Trophoblast cell (in vitro differentiated cells and primary cell): Measurements from ENCODE around the gene ASTN2.

Experiments used
- DNase-seq, 2 donors: peaks; one replicate each; pipeline ENCODE4 v3.0.0-alpha.2; 2016
- H2AFZ ChIP-seq: 2 replicates; pipeline ENCODE4 v1.6.1; 2013; ENCODE audit warnings: low read length, moderate library complexity, mild to moderate bottlenecking; ENCODE audit not compliant: insufficient read depth, poor library complexity
- H2AK5ac ChIP-seq: 2 replicates; pipeline ENCODE4 v1.6.1; 2013; ENCODE audit warnings: mild to moderate bottlenecking, low read length
- H2BK120ac ChIP-seq: 2 replicates; pipeline ENCODE4 v1.6.1; 2013; ENCODE audit warnings: low read length, mild to moderate bottlenecking, moderate library complexity; ENCODE audit not compliant: insufficient read depth, poor library complexity
- H2BK12ac ChIP-seq: 2 replicates; pipeline ENCODE4 v1.6.1; 2013; ENCODE audit warnings: mild to moderate bottlenecking, low read length, moderate library complexity
- H2BK5ac ChIP-seq: 2 replicates; pipeline ENCODE4 v1.6.1; 2013; ENCODE audit warnings: low read length, low read depth, moderate library complexity, mild to moderate bottlenecking; ENCODE audit not compliant: poor library complexity
- H3K14ac ChIP-seq: 2 replicates; pipeline ENCODE4 v1.6.1; 2013; ENCODE audit warnings: mild to moderate bottlenecking, low read length
- H3K18ac ChIP-seq: 2 replicates; pipeline ENCODE4 v1.6.1; 2013; ENCODE audit warnings: mild to moderate bottlenecking, low read length
- H3K23ac ChIP-seq: 2 replicates; pipeline ENCODE4 v1.6.1; 2013; ENCODE audit warnings: low read length
- H3K27ac ChIP-seq: 2 replicates; pipeline ENCODE4 v1.5.1; 2013; ENCODE audit warnings: low read depth, mild to moderate bottlenecking, inconsistent platforms, low read length, moderate library complexity
- H3K27me3 ChIP-seq: 2 replicates; pipeline ENCODE4 v1.6.1; 2013; ENCODE audit warnings: inconsistent platforms, mild to moderate bottlenecking, low read length, moderate library complexity; ENCODE audit not compliant: insufficient read depth
- H3K36me3 ChIP-seq, 2 experiments: 1 replicate in 1 of 2; 2 replicates in 1 of 2; pipeline ENCODE4 v1.6.1; 2013; ENCODE audit warnings: low read length in 2 of 2, mild to moderate bottlenecking in 2 of 2, moderate library complexity in 1 of 2; ENCODE audit not compliant: insufficient read depth in 2 of 2, control insufficient read depth in 1 of 2
- H3K4ac ChIP-seq: 2 replicates; pipeline ENCODE4 v1.6.1; 2013; ENCODE audit warnings: low read depth, mild to moderate bottlenecking, low read length, moderate library complexity
- H3K4me1 ChIP-seq, 2 experiments: 1 replicate in 1 of 2; 2 replicates in 1 of 2; pipeline ENCODE4 v1.6.1; 2013; ENCODE audit warnings: low read length in 2 of 2, mild to moderate bottlenecking in 2 of 2, moderate library complexity in 1 of 2; ENCODE audit not compliant: insufficient read depth in 2 of 2, control insufficient read depth in 1 of 2
- H3K4me2 ChIP-seq: 2 replicates; pipeline ENCODE4 v1.6.1; 2013; ENCODE audit warnings: inconsistent platforms, mild to moderate bottlenecking, low read length, moderate library complexity
- H3K4me3 ChIP-seq: 2 replicates; pipeline ENCODE4 v1.5.1; 2013; ENCODE audit warnings: mild to moderate bottlenecking, low read depth, low read length, inconsistent platforms
- H3K79me1 ChIP-seq: one replicate; pipeline ENCODE4 v1.6.1; 2013; ENCODE audit warnings: low read length
- H3K79me2 ChIP-seq: 2 replicates; pipeline ENCODE4 v1.6.1; 2013; ENCODE audit warnings: low read length, mild to moderate bottlenecking; ENCODE audit not compliant: control insufficient read depth, insufficient read depth, poor library complexity
- H3K9ac ChIP-seq: 2 replicates; pipeline ENCODE4 v1.6.1; 2013; ENCODE audit warnings: mild to moderate bottlenecking, low read length
- H3K9me3 ChIP-seq: 2 replicates; pipeline ENCODE4 v1.6.1; 2013; ENCODE audit warnings: low read depth, mild to moderate bottlenecking, control low read depth, inconsistent platforms, low read length; ENCODE audit not compliant: insufficient read depth
- H4K12ac ChIP-seq: 2 replicates; pipeline ENCODE4 v1.6.1; 2013; ENCODE audit warnings: low read depth, mild to moderate bottlenecking, low read length, moderate library complexity
- H4K8ac ChIP-seq: 2 replicates; pipeline ENCODE4 v1.6.1; 2013; ENCODE audit warnings: low read depth, mild to moderate bottlenecking, low read length, moderate library complexity
- H4K91ac ChIP-seq: one replicate; pipeline ENCODE4 v1.6.1; 2013; ENCODE audit warnings: low read depth, mild to moderate bottlenecking, low read length, moderate library complexity
- WGBS: extraction: QIAGEN DNeasy Blood & Tissue Kit; methylation state at CpG from one replicate; pipeline ENCODE4 v1.1.7; 2013; ENCODE audit warnings: missing lambda C conversion rate; ENCODE audit not compliant: insufficient read length, insufficient coverage; ENCODE audit errors: extremely low coverage; 5-methylcytosine and 5-hydroxymethylcytosine counted together

The ASTN2 gene

DNA sequence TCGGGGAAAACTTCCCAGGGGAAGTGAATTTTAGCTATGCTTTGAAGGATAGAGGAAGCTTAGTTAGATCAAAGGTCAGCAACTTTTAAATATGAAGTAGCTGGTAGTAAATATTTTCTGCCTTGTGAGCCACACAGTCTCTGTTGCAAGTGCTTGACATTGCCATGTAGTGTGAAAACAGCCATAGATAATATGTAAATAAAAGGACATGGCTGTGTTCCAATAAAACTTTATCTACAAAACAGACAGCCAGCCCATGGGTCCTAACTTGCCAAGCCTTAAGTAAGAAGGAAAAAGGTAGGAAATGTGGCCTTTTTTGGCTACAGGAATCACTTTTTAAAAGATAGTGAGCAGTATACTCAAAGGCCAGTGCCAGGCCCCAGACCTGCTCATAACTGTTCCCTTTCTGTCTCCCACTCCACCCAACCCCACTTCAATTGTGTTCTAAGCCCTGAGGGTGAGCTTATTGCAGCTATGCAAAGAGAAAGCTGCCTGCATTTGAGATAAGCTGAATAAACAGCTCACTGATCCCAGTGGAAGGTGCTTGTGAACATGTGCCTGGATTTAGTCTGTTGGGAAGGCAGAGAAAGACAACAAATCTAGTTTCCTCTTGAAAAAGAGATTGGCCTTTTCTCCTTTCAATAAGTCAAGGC lies 840.7 kb downstream of the ASTN2 start:
- no peak overlapping the region for H3K14ac ChIP-seq
- H4K12ac ChIP-seq: no peak overlapping the region
- no peak overlapping the region for H2BK120ac ChIP-seq
- no peak overlapping the region for H3K4ac ChIP-seq
- H2AFZ ChIP-seq: no peak overlapping the region
- H3K27ac ChIP-seq: no peak overlapping the region
- H2AK5ac ChIP-seq: no peak overlapping the region
- no peak for DNase-seq
- no peak overlapping the region for H2BK5ac ChIP-seq
- no peaks in the 10 kb centered on the region for H3K27me3 ChIP-seq
- no peaks in the 10 kb centered on the region for H3K36me3 ChIP-seq
- no peak overlapping the region for H4K8ac ChIP-seq
- H3K9ac ChIP-seq: no peak overlapping the region
- no peak overlapping the region for H3K4me3 ChIP-seq
- H3K4me1 ChIP-seq: no peaks in the 10 kb centered on the region
- no peaks in the 10 kb centered on the region for H3K79me2 ChIP-seq
- no peaks in the 10 kb centered on the region for H3K9me3 ChIP-seq
- no peaks in the 10 kb centered on the region for H3K79me1 ChIP-seq
- H3K18ac ChIP-seq: no peak overlapping the region
- no peak overlapping the region for H3K4me2 ChIP-seq
- WGBS: no CpG with 5 or more reads among the region's 1 CpG
- H4K91ac ChIP-seq: no peak overlapping the region
- H2BK12ac ChIP-seq: no peak overlapping the region
- H3K23ac ChIP-seq: no peak overlapping the region

- no peak overlapping the region for H3K9ac ChIP-seq
- no peak overlapping the region for H2AK5ac ChIP-seq
- no peak overlapping the region for H3K23ac ChIP-seq
- H3K27ac ChIP-seq: no peak overlapping the region
- H2BK120ac ChIP-seq: no peak overlapping the region
- H2AFZ ChIP-seq: no peak overlapping the region
- H4K91ac ChIP-seq: no peak overlapping the region
- no peak overlapping the region for H4K8ac ChIP-seq
- no peak overlapping the region for H3K4ac ChIP-seq
- no peaks in the 10 kb centered on the region for H3K27me3 ChIP-seq
- no peak overlapping the region for H2BK5ac ChIP-seq
- H3K4me3 ChIP-seq: no peak overlapping the region
- H3K79me1 ChIP-seq: no peaks in the 10 kb centered on the region
- H3K36me3 ChIP-seq: no peaks in the 10 kb centered on the region
- no peaks in the 10 kb centered on the region for H3K79me2 ChIP-seq
- H3K4me2 ChIP-seq: no peak overlapping the region
- H3K9me3 ChIP-seq: no peaks in the 10 kb centered on the region
- H2BK12ac ChIP-seq: no peak overlapping the region
- H3K18ac ChIP-seq: no peak overlapping the region
- no peaks in the 10 kb centered on the region for H3K4me1 ChIP-seq
- peak; percentile 53 to 79 for DNase-seq
- no CpG with 5 or more reads among the region's 12 CpGs for WGBS
- H3K14ac ChIP-seq: no peak overlapping the region
- no peak overlapping the region for H4K12ac ChIP-seq
These were observed 842.6 kb downstream of the ASTN2 start for GRCh38 chr9:116572095-116572748.

DNA sequence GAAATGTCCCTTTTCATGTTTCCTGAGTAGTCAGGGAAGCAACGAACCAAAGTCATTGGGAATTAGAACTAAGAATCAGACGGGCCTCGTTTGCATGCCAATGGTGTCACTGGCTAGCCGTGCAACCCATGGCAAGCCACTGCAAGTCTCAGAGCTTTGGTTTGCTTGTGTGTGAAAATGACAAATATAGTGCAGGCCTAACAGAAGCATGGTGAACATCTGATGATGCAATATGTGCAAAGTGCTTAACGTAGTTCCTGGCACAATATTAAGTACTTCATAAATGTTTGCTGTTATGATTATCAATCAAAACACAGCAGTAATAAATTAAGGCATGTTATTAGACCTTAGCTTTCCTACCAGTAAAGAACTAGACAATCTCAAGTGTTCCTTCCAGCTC lies 845.7 kb downstream of the ASTN2 start:
- Histone ChIP-seq H3K9ac (no peak overlapping the region), H3K23ac (no peak overlapping the region), H4K91ac (no peak overlapping the region), H4K8ac (no peak overlapping the region), H3K79me1 (no peaks in the 10 kb centered on the region), H2BK12ac (no peak overlapping the region), H3K27ac (no peak overlapping the region), H3K18ac (no peak overlapping the region), H2AK5ac (no peak overlapping the region), H2BK5ac (no peak overlapping the region), H2AFZ (no peak overlapping the region), H3K4me3 (no peak overlapping the region), H3K4ac (no peak overlapping the region), H3K14ac (no peak overlapping the region), H3K4me1 (no peaks in the 10 kb centered on the region), H3K4me2 (no peak overlapping the region), H3K79me2 (no peaks in the 10 kb centered on the region), H4K12ac (no peak overlapping the region), H2BK120ac (no peak overlapping the region), H3K27me3 (no peaks in the 10 kb centered on the region), H3K36me3 (no peaks in the 10 kb centered on the region), H3K9me3 (no peaks in the 10 kb centered on the region)
- no peak for DNase-seq
- WGBS: no CpG with 5 or more reads among the region's 5 CpGs

DNA sequence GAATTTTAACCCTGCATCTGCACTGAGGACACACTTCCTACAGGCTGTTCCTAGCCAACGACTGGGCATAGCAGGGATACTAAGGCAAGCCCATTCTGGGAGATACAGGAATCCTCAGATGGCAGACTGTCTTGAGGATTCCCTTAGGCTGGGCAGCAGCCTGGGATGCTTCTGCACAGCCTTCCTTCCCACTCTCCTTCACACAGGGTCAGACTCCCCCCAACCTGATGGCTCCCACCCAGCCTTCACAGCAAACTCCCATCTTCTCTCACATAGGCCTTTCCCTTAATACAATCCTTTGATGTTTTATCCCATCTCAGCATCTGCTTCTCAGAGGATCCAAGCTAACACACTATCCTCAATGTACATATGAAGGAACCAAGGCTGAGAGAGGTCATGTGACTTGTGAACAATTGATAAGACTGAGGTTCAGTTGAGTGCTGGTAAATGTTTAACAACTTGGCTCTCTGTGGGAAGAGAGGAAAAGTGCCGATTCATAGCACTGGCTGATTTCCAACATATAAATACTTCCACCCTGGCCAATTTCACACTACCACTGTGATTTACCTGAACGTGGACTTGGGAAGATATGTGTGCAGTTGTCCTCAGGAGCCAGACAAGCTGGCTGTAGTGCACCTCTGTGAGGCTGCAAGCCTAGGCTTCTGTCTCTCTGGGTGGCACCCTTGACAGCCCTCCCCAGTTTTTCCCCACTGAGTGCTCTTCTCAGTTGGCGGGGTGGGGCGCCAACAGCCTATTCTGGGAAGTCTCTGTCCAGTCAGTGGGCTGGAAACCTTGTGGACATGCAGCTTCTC lies 848.0 kb downstream of the ASTN2 start:
- Histone ChIP-seq H3K27me3 (no peaks in the 10 kb centered on the region), H3K4ac (no peak overlapping the region), H3K18ac (no peak overlapping the region), H2AFZ (no peak overlapping the region), H4K12ac (no peak overlapping the region), H2BK5ac (no peak overlapping the region), H3K36me3 (no peaks in the 10 kb centered on the region), H3K14ac (no peak overlapping the region), H3K9me3 (no peaks in the 10 kb centered on the region), H3K27ac (no peak overlapping the region), H4K8ac (no peak overlapping the region), H3K79me1 (no peaks in the 10 kb centered on the region), H3K4me3 (no peak overlapping the region), H3K23ac (no peak overlapping the region), H3K4me1 (no peaks in the 10 kb centered on the region), H2AK5ac (no peak overlapping the region), H3K4me2 (no peak overlapping the region), H4K91ac (no peak overlapping the region), H3K79me2 (no peaks in the 10 kb centered on the region), H2BK12ac (no peak overlapping the region), H2BK120ac (no peak overlapping the region), H3K9ac (no peak overlapping the region)
- no peak for DNase-seq
- no CpG with 5 or more reads among the region's 5 CpGs for WGBS
